ENCODE data around the gene TAS2R30. TPM values are rescaled to one million over a fixed set of nuclear protein-coding genes. Genes with fewer than 3 reads are reported as not detected.
"Not testable (repeated sequence)": the region's sequence is repeated elsewhere in the genome, so short reads cannot be mapped to it uniquely, and the experiment has no call there.

TAS2R30 gene
- total RNA-seq, 4 donors from 2014 or later: 0.50 to 5.7 (median 2.4) TPM

DNA sequence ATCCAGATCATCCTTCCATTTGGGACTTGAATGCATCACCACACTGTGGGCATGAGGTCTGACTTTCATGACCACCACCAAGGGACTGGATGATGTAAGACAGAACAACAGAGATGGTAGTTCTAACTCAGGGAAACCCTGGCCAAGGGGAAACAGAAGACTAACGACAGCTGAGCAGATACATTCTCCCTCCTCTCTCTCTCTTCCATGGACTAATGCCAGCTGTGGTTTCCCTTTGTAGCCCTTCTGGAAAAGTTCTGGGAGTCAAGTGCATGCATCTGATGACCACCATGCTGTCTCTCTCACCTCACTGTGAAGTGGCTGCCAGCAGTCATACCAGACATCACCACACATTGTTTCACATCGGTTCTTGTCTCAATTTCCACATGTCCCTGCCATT lies 3.4 kb downstream of the TAS2R30 start:
- peaks cover 0 to 11% (median 0%) of the 10 kb centered on the region in 3 donors for H3K4me1 ChIP-seq
- DNase-seq: no peak
- no peak overlapping the region for H3K27ac ChIP-seq
- H3K27me3 ChIP-seq: no peaks in the 10 kb centered on the region
- intact Hi-C loops (cut with DNase I): no loop called here
- TF ChIP-seq CTCF (IDR thresholded peaks at IDR 0.05) (no peak), POLR2A (IDR thresholded peaks at IDR 0.05) (no peak)
- no peak overlapping the region for H3K4me3 ChIP-seq
- 36 to 55% methylated on average over 2 of the region's 2 CpGs for WGBS, 2 donors
- H3K36me3 ChIP-seq: no peaks in the 10 kb centered on the region
- no peaks in the 10 kb centered on the region for H3K9me3 ChIP-seq

- WGBS, 2 donors: 95 to 100% methylated on average over 2 to 3 of the region's 3 CpGs
- intact Hi-C loops (cut with DNase I): no loop called here
- H3K4me1 ChIP-seq: peaks cover 0 to 11% (median 0%) of the 10 kb centered on the region in 3 donors
- H3K36me3 ChIP-seq: no peaks in the 10 kb centered on the region
- no peak for DNase-seq
- no peak for TF ChIP-seq POLR2A (IDR thresholded peaks at IDR 0.05)
- no peak for TF ChIP-seq CTCF (IDR thresholded peaks at IDR 0.05)
- H3K27ac ChIP-seq: no peak overlapping the region
- no peak overlapping the region for H3K4me3 ChIP-seq
- no peaks in the 10 kb centered on the region for H3K9me3 ChIP-seq
- no peaks in the 10 kb centered on the region for H3K27me3 ChIP-seq
Observed at GRCh38 chr12:11130382-11130781, 4.1 kb downstream of the TAS2R30 start.

DNA sequence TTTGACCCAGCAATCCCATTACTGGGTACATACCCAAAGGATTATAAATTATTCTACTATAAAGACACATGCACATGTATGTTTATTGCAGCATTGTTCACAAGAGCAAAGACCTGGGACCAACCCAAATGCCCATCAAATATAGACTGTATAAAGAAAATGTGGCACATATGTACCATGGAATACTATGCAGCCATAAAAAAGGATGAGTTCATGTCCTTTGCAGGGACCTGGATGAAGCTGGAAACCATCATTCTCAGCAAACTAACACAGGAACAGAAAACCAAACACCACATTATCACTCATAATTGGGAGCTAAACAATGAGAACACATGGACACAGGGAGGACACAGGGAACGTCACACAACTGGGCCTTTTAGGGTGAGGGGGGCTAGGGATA lies 20.3 kb downstream of the TAS2R30 start:
- H3K27ac ChIP-seq; H3K27me3 ChIP-seq; DNase-seq; H3K4me1 ChIP-seq; intact Hi-C loops (cut with DNase I); H3K4me3 ChIP-seq: not testable (repeated sequence)
- Histone ChIP-seq H3K36me3 (peaks cover 0 to 17% (median 0%) of the 10 kb centered on the region in 3 donors), H3K9me3 (peaks cover 0 to 11% (median 5%) of the 10 kb centered on the region in 3 donors)
- WGBS, 2 donors: 100% methylated on average over 1 of the region's 1 CpG

DNA sequence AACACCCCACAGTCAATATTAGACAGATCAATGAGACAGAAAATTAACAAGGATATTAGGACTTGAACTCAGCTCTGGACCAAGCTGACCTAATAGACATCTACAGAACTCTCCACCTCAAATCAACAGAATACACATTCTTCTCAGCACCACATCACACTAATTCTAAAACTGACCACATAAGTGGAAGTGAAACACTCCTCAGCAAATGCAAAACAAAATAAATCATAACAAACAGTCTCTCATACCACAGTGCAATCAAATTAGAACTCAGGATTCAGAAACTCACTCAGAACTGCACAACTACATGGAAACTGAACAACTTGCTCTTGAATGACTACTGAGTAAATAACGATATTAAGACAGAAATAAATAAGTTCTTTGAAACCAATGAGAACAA lies 23.2 kb downstream of the TAS2R30 start:
- H3K36me3 ChIP-seq: peaks cover 0 to 24% (median 0%) of the 10 kb centered on the region in 3 donors
- H3K4me1 ChIP-seq; H3K9me3 ChIP-seq; DNase-seq; H3K4me3 ChIP-seq; H3K27me3 ChIP-seq; H3K27ac ChIP-seq; intact Hi-C loops (cut with DNase I): not testable (repeated sequence)
- WGBS, 2 donors: 58 to 100% methylated on average over 1 of the region's 1 CpG

- peaks cover 0 to 5% (median 3%) of the 10 kb centered on the region in 3 donors for H3K9me3 ChIP-seq
- no peak overlapping the region for H3K4me3 ChIP-seq
- 67 to 91% methylated on average over 1 to 2 of the region's 2 CpGs for WGBS, 2 donors
- no peaks in the 10 kb centered on the region for H3K27me3 ChIP-seq
- intact Hi-C loops (cut with DNase I): no loop called here
- TF ChIP-seq CTCF (IDR thresholded peaks at IDR 0.05) (no peak), POLR2A (IDR thresholded peaks at IDR 0.05) (no peak)
- H3K27ac ChIP-seq: no peak overlapping the region
- H3K4me1 ChIP-seq: no peaks in the 10 kb centered on the region
- DNase-seq: no peak
- peaks cover 0 to 15% (median 0%) of the 10 kb centered on the region in 3 donors for H3K36me3 ChIP-seq
Observed at GRCh38 chr12:11108862-11109261, 25.6 kb downstream of the TAS2R30 start.

DNA sequence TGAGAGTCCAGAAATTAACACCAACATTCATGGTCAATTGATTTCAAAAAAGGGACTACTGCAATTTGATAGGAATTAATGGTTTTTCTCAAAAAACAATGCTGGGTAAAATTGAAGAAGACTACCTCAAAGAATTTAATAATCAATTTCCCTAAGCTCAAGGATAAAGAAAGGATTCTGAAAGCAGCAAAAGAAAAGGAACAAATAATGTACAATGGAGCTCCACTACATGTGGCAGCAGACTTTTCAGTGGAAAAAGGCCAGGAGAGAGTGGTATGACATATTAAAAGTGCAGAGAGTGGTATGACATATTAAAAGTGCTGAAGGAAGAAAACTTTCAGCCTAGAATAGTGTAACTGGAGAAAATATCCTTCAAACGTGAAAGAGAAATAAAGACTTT lies 26.7 kb downstream of the TAS2R30 start:
- peaks cover 0 to 5% (median 3%) of the 10 kb centered on the region in 3 donors for H3K9me3 ChIP-seq
- intact Hi-C loops (cut with DNase I): no loop called here
- peaks cover 0 to 15% (median 0%) of the 10 kb centered on the region in 3 donors for H3K36me3 ChIP-seq
- H3K27me3 ChIP-seq: no peaks in the 10 kb centered on the region
- no peaks in the 10 kb centered on the region for H3K4me1 ChIP-seq
- H3K4me3 ChIP-seq: no peak overlapping the region
- no peak for DNase-seq
- H3K27ac ChIP-seq: no peak overlapping the region
- WGBS, 2 donors: 78 to 82% methylated on average over 1 of the region's 1 CpG
- TF ChIP-seq CTCF (IDR thresholded peaks at IDR 0.05) (no peak), POLR2A (IDR thresholded peaks at IDR 0.05) (no peak)
